ENCODE measurements around the gene ZNG1F.
"Not testable (repeated sequence)": the region's sequence is repeated elsewhere in the genome, so short reads cannot be mapped to it uniquely, and the experiment has no call there.

The ZNG1F gene

DNA sequence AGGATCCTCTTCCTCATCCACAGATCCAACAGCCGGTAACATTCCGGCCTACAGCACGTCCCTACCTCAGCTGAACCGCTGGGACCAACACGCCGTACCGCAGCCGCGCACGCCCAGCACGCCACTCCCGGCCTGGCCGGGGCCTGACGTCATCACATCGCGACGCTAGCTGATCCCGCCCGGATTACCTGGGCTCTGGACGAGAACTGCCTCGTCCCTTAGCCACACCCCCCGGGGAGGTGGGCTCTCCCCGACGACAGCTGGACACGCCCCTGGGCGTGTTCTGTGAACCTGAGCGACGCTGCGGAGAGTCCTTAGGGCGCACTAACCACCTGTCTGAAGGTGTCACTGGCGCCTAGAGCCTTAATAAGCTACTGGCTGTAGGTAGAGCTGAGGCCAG is at the start of gene ZNG1F:
TSS of gene ZNG1F (minus strand) at position 101 of the 400 bp plus-strand sequence. CDS start at position 42, 59 bp downstream.
- DNase-seq = not testable (repeated sequence)

DNA sequence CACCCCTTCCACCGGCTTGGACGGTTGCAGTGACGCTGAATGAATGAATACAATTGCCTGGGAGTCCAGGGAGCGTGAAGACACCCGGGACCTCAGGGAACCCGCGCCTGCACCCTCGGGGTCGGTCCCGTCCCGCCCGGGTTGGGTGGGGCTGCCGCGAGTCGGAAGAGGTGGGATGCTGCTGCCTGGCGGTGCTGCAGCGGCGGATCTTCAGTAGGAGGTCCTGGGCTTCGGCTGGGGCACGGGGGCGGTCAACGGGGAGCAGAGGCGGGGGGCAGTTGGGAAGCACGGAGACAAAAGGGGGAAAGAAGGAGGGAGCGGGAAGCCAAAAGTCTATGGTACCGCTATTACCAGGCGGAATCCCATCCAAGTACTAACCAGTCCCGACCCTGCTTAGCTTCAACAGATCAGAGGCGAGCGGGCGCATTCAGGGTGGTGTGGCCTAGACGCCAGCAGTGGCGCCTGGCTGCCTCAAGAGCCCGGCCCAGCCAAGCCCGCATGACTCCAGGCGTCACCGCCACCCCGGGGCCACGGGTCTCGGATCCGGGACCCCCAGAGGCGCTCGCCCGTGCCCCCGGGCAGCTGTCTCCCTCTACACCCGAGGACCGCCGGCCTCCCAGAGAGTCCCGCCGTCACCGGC is 48.1 kb upstream of the ZNG1F start:
- not testable (repeated sequence) for DNase-seq

DNA sequence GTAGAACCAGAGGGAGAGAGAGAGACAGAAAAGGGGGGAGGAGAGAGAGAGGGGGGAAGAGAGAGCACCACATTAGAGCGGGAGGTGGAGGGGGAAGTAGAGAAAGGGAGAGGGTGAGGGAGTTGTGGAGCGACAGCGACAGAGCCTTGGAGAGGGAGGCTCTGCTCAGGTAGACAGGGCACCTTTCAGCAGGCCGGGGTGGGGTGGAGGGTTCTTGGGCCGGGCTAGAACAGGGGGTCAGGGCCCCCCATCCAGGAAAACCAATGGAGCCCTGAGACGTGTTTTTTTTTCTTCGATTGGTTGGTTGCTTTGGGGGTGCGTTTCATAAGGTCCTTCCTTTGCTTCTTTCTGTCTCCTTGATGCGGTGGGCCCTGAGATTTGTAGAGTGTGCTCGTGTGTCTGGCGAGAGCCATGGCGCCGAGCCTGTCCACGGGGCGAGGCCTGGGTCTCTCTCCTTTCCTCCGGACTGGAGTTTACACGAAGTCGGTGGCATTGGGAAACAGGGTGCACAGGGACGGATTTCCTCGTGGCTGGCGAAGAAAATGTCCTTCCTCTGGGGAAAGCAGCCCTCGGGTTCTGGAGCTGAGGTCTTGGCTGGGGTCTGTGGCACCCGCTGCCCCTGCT is 47.5 kb upstream of the ZNG1F start:
- not testable (repeated sequence) for DNase-seq

DNA sequence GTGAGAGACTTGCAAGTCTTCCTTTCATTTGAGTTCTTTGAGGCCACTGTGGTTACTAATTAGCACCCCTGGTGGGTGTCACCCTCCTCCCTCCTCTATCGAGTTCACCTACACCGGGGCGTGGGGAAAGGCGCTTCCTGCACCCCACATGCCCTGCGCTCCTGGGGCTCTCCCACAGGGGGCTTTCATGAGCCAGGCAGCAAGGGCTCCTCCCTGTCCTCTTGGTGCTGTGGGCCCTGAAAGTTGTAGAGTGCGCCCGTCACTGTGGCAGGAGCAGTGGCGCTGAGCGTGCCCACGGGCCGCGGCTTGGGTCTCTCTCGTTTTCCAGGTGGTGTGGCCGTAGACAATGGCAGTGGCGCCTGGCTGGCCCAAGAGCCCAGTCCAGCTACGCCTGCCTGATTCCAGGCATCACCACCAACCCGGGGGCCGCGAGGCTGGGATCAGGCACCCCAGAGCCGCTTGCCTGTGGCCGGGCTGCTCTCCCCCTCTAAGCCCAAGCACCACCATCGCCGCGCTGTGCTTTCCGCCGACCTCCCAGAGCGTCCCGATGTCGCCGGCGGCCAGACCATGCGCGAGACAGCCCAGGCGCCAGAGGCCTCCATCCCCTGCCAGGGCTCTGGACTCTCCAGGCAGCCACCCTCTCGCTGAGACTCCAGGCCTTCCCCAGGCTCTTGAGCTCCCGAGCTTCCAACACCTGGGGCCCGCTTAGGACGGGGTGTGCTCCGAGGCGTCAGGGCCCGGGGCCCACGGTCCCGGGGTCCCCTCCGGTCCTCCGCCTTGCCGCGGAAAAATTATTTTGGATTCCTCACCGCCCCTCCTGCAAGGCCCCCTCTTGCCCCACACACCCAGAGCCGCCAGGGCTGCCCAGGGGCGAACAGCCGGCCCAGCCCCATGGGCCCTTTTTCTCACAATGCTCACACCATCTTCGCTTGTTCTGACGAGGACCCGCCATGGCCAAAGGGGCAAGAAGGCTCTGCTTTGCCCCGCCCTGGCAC is 46.0 kb upstream of the ZNG1F start:
- not testable (repeated sequence) for DNase-seq

GRCh38 chr9:41234221-41234620 is 45.1 kb upstream of the ZNG1F start:
- not testable (repeated sequence) for DNase-seq

DNA sequence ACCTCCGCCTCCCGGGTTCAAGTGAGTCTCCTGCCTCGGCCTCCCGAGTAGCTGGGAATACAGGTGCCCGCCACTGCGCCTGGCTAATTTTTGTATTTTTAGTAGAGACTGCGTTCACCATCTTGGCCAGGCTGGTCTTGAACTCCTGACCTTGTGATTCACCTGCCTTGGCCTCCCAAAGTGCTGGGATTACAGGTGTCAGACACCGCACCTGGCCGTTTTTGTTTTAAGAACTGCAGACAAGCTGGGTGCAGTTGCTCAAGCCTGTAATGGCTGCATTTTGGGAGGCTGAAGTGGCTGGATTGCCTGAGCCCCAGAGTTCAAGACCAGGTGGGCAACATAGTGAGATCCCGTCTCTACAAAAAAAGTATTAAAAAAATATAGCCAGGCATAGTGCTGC is 43.2 kb upstream of the ZNG1F start:
- not testable (repeated sequence) for DNase-seq

DNA sequence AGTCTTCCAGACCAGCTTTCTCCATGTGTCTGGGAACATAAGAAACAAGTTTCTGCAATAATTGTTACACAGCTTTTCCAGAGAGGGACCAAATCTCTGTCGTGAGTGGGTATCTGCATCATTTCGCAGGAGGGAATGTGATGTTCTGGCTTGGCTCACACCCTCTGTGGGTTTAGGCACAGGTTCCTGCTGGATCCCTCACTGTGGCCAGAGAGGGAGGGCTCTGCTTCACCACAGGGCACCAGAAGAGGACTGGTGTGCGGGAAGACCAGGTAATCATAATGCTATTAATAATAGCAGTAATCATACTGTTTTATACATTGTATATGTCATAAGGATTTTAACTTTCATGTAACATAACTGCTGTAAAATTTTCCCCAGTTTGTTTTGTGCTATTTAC is 41.3 kb upstream of the ZNG1F start:
- not testable (repeated sequence) for DNase-seq

- DNase-seq = no peak
These were observed 40.6 kb upstream of the ZNG1F start for GRCh38 chr9:41229408-41230401.

- not testable (repeated sequence) for DNase-seq
These were observed 30.7 kb upstream of the ZNG1F start for GRCh38 chr9:41219831-41220230.

DNA sequence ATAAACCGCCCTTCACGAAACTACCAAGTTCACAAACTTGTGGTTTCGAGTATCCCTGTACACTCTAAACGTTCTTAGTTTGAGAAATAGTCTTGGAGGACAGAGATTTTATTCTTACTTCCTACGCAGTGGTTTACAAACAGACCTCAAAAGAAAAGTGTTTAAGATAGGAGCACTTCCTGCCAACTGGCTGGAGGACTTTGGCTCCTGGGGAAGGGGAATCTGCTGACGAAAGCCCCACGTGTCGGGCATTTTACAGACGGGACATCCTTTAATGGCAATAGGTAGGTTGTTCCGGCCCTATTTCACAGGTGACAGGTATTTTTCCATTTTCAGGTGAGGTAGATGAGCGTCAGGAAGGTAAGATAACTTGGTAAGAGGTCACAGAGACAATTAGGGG is 678 bp downstream of the ZNG1F start:
- not testable (repeated sequence) for DNase-seq

DNA sequence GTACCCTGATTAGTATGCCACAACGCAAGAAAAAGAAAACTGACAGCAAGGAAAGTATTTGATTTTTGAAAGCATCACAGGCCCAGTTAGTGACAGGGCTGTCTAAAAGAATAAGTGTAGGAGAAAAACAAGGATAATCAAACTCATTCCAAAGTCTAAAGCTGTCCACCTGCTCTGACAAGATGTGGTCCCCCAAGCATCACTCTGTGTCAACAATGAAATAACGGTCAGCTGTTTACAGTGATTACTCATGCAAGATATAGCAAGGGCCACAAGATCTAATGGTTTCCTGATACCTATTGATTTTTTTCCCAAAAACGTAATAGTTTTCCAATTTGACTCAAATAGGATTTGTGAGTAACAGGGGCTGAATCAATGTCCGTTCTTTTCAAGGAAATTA is 14.1 kb downstream of the ZNG1F start:
- DNase-seq = not testable (repeated sequence)

DNA sequence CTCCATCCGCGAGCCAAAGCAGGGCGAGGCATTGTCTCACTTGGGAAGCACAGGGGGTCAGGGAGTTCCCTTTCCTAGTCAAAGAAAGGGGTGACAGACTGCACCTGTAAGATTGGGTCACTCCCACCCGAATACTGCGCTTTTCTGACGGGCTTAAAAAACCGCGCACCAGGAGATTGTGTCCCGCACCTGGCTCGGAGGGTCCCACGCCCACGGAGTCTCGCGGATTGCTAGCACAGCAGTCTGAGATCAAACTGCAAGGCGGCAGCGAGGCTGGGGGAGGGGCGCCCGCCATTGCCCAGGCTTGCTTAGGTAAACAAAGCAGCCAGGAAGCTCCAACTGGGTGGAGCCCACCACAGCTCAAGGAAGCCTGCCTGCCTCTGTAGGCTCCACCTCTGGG is 39.0 kb downstream of the ZNG1F start:
- not testable (repeated sequence) for DNase-seq

DNA sequence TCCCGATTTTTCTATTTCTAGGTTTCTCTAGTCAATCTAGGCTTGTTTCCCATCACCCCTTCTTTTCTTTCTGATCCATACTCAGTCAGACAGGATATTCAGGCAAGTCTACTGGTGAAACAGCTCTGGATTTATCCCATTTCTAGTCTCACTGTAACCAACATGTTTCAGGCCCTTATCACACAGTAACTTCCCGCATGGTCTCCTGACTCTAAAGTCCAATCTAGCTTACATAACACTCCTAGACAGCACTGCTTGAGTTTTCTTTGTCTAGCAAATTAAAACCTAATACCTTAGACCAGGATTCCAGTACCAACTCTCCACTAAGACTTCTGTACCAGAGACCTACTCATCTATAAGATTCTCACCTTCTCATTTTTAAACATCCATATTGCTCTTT is 47.2 kb downstream of the ZNG1F start:
- DNase-seq = not testable (repeated sequence)

DNA sequence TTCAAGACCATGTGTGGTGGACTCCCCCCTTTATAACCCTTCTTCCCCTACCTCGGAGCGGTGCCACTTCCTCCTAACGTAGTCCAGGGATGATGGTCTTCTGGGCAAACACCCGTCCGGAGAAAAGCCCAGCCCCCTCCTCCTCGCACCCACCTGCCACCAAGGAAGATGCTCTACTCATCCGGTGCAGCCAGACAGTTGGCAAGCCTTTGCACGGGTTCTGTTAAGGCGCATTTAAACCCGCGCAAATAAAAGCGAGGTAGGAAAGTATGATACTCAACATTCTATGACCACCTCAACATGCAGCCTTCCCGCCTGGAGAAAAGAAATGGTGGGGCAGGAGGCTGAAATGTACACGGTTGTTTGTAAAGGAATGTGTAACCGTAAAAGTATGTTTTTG is 60.5 kb downstream of the ZNG1F start, which contains the start of gene FOXD4L6:
TSS of gene FOXD4L6 (minus strand) at position 101 of the 400 bp plus-strand sequence. CDS start 298 bp downstream, outside the sequence.
- DNase-seq = not testable (repeated sequence)

GRCh38 chr9:41126746-41127446 is 62.2 kb downstream of the ZNG1F start:
- not testable (repeated sequence) for DNase-seq

GRCh38 chr9:41125936-41126335 is 63.2 kb downstream of the ZNG1F start:
- DNase-seq = not testable (repeated sequence)

DNA sequence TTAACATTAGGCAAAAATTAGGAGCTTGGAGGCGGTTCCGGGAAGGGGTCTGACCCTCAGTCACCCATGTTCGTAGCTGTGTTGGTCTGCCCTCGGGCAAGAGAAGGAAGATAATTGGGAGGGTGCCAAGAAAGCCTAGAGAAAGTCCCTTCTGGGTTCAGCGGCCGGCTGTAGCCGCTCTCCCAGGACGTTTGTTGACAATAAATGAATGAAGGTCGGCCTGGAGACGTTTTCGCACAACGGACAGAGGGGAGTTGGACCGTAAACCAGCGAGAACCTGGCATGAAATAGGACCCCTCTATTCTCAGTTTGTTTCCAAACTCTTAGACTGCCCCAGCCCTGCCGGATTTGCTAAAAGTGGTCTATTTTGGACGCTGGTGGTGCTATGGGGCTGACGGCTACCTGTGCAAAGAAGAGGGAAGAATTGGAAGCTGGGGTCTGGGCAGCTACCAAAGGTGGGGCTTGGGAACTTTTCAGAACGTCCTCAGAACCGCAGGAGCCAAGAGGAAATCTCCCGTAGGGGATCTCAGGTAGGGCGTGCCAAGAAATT is 63.9 kb downstream of the ZNG1F start:
- not testable (repeated sequence) for DNase-seq

DNA sequence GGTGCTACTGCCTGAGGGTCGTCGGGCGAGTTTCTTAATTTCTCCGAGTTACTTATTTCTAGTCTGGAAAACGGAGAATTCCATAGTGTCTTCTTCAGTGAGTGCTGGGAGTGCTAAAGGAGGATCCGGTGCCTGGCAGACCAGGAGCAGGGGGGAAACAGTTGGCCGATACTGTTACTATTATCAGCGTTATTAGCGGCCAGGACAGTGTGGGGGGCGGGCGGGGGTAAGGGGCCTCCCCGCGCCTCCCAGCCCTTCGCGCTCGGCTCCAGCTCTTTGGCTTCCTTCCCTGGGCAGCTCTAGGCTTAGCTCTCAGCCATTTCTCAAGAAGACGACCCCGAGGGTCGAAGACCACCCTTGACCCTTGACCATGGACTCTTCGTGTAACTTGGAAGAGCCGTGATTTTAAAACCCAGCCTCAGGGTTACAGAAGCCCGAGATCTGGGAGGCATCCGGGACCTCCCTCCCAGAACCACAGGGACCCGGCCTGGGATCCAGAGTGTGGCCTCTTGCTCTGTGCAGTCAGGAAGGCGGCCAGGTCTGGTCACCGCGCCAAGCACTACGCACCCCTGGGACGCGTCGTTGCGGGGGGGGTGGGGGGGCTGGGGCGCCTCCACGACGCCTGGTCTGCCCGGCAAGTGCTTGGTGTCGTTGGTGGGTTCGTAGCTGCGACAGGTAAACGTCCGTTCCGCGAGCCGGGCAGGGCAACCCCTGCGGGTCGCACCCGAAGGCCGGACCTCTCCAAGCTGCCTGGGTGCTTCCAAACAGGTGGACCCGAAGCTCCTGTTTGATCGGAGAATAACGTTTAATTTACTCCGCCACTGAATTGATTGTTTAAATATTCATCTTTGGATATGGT is 64.6 kb downstream of the ZNG1F start:
- not testable (repeated sequence) for DNase-seq

- DNase-seq = not testable (repeated sequence)
These were observed 65.3 kb downstream of the ZNG1F start for GRCh38 chr9:41123812-41124211.

DNA sequence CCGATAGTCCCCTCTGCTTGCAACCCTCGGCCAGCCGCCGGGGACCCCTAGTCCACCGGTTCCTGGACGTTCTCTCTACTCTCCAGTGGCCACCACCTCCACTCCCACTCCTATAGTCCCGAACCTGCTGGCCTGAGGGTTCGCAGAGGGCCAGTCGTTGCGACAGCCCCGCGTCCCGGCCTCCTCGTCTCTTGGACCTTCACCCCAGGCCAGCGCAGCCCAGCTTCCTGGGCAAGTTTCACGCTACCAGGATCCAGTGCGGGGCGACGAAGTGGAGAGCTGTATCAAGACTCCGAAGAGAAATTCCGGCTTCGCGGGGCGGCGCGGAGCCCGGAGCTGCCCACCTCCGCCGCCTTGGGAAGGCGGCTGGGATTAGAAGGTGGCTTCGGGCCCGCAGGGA is 65.7 kb downstream of the ZNG1F start:
- not testable (repeated sequence) for DNase-seq

Measured in NCI-H748 treated with DMSO at 0.1 percent for 48 hours (cell line).